Astrocyte (in vitro differentiated cells and primary cell): ENCODE data around the gene CCSER1.

Experiments
- CTCF ChIP-seq: IDR thresholded peaks from 2 replicates; pipeline ENCODE4 v1.5.1; 2011; ENCODE audit warnings: low read depth, mild to moderate bottlenecking, inconsistent platforms, low read length, moderate library complexity; ENCODE audit not compliant: insufficient read depth
- EZH2 ChIP-seq: IDR thresholded peaks from 2 replicates; pipeline ENCODE4 v1.6.1; 2012; ENCODE audit warnings: mild to moderate bottlenecking, low read length, inconsistent platforms; ENCODE audit not compliant: insufficient read depth

GRCh38 chr4:91089178-91089577, 962.0 kb downstream of the CCSER1 start:
- TF ChIP-seq CTCF (no peak), EZH2 (no peak)
